Measurements from ENCODE around the gene BAMBI.

Gene BAMBI

GRCh38 chr10:28669227-28670173 is 7.8 kb upstream of the BAMBI start:
- DNase-seq = no peak

GRCh38 chr10:28674782-28675181 is 2.5 kb upstream of the BAMBI start:
- DNase-seq = no peak

- no peak for DNase-seq
Observed at GRCh38 chr10:28676326-28676967, 874 bp upstream of the BAMBI start.

GRCh38 chr10:28677888-28678686 is 766 bp downstream of the BAMBI start:
- DNase-seq = peak; percentile 83

- DNase-seq = peak; percentile 55
Observed at GRCh38 chr10:28678687-28679457, 1.6 kb downstream of the BAMBI start.

GRCh38 chr10:28679581-28680357 is 2.4 kb downstream of the BAMBI start:
- peak; percentile 58 for DNase-seq

GRCh38 chr10:28680358-28680752 is 3.0 kb downstream of the BAMBI start:
- peak; percentile 21 for DNase-seq

GRCh38 chr10:28681291-28681763 is 4.0 kb downstream of the BAMBI start:
- DNase-seq = peak; percentile 20

GRCh38 chr10:28681928-28682750 is 4.8 kb downstream of the BAMBI start:
- peak; percentile 31 for DNase-seq

GRCh38 chr10:28684157-28684985 is 7.0 kb downstream of the BAMBI start:
- DNase-seq = no peak

GRCh38 chr10:28684986-28685580 is 7.8 kb downstream of the BAMBI start:
- DNase-seq = no peak

GRCh38 chr10:28685717-28686116 is 8.4 kb downstream of the BAMBI start:
- DNase-seq = no peak

GRCh38 chr10:28686835-28687682 is 9.7 kb downstream of the BAMBI start:
- no peak for DNase-seq

GRCh38 chr10:28687683-28688001 is 10.3 kb downstream of the BAMBI start:
- no peak for DNase-seq

GRCh38 chr10:28690545-28690944 is 13.2 kb downstream of the BAMBI start:
- DNase-seq = no peak

GRCh38 chr10:28691187-28691694 is 13.9 kb downstream of the BAMBI start:
- no peak for DNase-seq

- DNase-seq = no peak
Observed at GRCh38 chr10:28692050-28692449, 14.7 kb downstream of the BAMBI start.

- DNase-seq = no peak
Observed at GRCh38 chr10:28694530-28694929, 17.2 kb downstream of the BAMBI start.
